GM08714 (cell line): Measurements from ENCODE around the gene RAB40B.
"Not testable (repeated sequence)": the region's sequence is repeated elsewhere in the genome, so short reads cannot be mapped to it uniquely, and the experiment has no call there.

Experiments
- H3K4me3 ChIP-seq: fragments of 200-500 bp; sonication (Bioruptor generic); 2 replicates; pipeline ENCODE4 v1.5.1; 2014; ENCODE audit warnings: mild to moderate bottlenecking, low read length, inconsistent platforms
- ZNF274 ChIP-seq: IDR thresholded peaks from 2 replicates; pipeline ENCODE4 v1.6.1; 2012; ENCODE audit warnings: mild to moderate bottlenecking, low read depth, low read length

RAB40B gene

DNA sequence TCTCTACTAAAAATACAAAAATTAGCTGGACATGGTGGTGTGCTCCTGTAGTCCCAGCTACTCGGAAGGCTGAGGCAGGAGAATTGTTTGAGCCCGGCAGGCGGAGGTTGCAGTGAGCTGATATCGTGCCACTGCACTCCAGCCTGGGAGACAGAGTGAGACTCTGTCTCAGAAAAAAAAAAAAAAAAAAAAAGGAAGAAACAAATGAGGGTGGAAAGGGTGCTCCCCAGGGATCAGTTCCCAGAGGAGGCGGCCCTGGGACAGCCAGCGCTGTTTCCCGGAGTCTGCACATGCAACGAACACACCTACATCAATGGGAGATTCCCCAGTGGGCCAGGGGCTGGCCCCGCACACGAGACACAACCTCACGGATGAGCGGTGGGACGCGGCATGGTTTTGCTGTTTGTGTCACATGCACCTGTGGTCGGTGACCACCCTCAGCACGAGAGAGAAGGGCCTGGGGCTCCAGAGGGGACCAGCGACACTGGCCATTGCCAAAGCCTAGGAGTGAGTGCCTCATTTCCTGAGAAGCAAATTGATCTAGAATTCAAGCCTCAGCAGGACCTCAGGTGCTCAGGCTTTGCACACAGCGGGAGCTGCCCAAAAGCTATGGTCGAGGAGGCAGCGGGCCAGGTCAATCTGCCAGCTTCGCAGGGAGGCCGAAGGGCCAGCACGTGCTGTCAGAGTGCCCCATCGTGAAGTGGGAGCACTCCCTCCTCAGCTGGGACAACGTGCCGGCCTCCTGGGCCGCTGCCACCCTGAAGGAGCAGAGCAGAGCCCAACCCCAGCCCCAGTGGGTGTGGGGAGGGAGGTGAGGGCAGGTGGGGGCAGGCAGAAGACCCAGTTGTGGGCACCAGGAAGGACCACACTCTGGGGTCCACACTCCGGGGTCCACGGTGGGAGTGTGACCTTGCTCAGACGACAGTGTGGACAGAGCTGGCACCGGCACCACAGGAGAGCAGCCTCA is 36.5 kb downstream of the RAB40B start:
- no peak for TF ChIP-seq ZNF274

DNA sequence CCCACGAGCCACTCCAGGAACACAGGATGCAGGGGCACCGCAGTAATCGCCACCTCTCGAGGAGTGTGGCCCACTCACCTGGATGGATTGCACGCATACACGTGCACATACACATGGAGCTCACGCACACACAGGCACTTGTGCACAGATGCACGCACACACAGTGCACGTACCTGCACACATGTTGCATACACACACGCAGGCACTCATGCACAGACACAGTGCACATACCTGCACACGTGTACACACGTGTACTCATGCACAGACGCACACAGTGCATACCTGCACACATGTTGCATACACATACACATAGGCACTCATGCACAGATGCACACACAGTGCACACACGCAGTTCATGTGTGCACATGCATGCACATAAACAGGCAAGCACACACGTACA is 38.6 kb downstream of the RAB40B start:
- no peak overlapping the region for H3K4me3 ChIP-seq
- no peak for TF ChIP-seq ZNF274

More for the DNA sequence above, 36.5 kb downstream of the RAB40B start:
- no peak overlapping the region for H3K4me3 ChIP-seq

DNA sequence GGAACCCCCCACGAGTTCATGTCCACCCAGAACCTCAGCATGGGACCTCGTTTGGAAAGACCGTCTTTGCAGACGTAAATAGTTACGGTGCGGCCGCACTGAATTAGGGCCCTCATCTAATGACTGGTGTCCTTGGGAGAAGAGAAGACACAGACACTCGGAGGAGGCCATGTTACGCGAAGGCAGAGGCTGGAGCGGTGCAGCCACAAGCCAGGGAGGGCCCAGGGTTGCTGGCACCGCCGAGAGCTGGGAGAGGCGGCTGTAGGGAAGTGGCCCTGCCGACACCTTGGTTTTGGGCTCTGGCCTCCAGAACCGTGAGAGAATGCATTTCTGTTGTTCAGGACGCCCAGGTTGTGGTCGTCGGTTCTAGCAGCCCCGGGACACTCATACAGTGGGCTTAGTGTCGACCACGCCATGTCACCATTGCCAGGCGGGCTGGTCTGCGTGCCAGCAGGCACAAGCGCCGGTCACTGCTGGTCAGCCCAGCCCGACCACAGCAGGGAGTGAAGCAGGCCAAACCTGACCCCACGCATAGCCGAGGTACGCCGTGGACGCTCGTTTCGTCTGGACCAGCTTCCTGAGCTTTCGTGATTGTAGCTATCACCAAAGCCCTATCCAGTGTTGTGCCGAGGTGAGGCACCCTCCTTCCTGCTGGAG is 39.6 kb downstream of the RAB40B start:
- no peak overlapping the region for H3K4me3 ChIP-seq
- TF ChIP-seq ZNF274, result no peak

DNA sequence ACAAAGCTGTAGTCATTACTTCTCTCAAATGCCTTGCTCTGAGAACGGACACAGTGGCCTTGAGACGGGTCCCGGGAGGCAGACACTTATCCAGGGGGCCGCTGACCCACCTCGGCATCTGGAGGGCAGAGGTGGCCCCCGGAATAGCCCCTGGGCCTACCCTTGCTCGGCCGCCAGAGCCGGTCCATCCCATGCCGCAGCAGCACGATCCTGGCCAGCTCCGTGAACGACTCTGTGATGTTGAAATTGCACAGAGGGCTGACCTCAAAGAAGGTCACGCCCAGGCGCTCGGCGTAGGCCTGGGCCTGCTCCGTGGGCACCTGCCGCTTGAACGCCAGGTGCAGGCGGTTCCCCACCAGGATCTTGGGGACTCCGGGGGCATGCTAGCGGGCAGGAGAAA is 40.2 kb downstream of the RAB40B start:
- no peak for TF ChIP-seq ZNF274
- no peak overlapping the region for H3K4me3 ChIP-seq

DNA sequence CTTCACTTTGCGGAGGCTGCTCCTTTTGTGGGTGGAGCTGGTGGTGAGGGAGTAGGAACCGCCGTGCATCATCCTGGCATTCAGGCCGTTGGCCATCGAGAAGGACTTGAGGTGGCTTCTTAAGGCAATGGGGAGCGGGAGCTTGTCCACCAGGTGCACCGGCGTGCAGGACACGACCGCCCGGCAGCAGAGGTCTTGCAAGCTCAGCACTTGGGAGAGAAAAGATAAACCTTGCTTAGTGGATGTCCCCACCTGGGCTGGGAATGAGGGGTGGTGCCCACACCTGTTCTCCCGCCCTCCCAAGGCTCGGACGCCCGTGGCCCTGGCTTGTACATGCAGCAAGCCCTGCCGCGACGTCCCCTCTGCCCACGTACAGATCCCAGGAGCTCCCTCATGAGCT is 40.6 kb downstream of the RAB40B start:
- TF ChIP-seq ZNF274, result no peak
- no peak overlapping the region for H3K4me3 ChIP-seq

DNA sequence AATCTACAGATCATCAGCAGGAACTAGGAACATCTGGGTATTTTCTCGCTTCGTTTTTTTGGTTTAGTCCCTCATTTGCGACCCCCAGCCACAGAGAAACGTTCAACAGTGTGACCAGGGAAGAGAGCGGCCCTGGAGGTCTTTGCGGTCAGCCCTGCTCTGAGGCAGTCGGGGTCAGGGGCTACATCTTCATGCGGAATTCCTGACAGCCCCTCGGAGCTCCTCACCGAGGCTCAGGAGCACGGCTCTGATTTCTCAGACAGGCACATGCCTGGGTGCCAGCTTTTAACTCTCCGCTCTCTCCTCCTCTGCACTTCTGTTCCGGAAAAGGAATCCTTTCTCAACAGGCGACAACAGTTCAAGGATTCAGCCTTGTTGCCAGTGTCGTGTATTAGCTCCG is 42.2 kb downstream of the RAB40B start:
- no peak overlapping the region for H3K4me3 ChIP-seq
- TF ChIP-seq ZNF274, result no peak

DNA sequence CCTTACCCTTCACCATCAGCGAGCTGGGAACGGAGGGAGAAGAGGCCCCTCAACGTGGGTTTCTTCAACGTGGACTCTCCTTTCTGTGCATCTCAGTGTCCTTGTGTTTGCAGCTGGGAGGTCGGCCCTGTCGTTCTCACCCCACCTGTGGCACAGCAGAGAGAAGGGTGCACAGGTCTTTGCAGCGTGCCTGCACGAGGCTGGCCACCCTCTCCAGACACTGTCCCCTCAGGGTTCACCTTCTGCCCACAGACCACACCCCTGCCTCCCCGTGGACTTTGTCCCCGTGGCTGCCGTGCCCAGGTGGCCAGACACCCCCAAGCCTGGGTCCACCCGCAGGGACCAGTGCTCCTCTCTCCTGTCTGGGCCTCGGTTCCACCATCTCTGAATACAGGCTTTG is 43.0 kb downstream of the RAB40B start:
- no peak for TF ChIP-seq ZNF274
- no peak overlapping the region for H3K4me3 ChIP-seq

DNA sequence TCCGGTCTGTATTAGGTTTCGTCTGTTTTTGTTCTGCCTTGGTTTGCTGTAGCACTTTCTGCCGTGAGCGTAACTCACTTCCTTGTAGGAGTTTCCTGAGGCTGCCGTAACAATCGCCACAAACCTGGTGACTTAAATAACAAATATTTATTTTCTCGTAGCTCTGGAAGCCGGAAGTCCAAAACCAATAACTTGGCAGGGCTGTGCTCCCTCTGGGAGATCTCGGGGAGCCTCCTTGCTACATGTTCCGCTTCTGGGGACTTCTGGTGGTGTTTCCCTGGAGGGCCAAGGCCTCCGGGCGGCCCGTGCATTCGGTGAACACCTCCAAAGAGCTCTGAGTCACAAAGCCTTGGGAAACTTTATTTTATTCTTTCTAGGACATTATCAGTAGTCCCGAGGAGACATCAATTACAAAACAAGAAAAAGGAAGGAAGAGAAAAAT is 43.4 kb downstream of the RAB40B start:
- TF ChIP-seq ZNF274, result no peak
- H3K4me3 ChIP-seq, result no peak overlapping the region

DNA sequence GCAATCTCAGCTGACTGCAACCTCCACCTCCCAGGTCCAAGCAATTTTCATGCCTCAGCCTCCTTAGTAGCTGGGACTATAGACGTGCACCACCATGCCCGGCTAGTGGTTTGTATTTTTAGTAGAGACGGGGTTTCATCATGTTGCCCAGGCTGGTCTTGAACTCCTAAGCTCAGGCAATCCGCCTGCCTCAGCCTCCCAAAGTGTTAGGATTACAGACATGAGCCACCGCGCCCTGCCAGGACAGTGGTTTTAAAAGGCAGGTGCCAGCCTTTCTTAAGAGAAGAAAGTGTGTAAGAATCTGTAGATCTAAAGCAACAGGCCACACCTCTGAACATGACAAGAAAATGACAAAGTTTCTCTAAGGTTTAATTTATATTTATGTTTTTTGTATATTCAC is 43.9 kb downstream of the RAB40B start:
- H3K4me3 ChIP-seq, result not testable (repeated sequence)

DNA sequence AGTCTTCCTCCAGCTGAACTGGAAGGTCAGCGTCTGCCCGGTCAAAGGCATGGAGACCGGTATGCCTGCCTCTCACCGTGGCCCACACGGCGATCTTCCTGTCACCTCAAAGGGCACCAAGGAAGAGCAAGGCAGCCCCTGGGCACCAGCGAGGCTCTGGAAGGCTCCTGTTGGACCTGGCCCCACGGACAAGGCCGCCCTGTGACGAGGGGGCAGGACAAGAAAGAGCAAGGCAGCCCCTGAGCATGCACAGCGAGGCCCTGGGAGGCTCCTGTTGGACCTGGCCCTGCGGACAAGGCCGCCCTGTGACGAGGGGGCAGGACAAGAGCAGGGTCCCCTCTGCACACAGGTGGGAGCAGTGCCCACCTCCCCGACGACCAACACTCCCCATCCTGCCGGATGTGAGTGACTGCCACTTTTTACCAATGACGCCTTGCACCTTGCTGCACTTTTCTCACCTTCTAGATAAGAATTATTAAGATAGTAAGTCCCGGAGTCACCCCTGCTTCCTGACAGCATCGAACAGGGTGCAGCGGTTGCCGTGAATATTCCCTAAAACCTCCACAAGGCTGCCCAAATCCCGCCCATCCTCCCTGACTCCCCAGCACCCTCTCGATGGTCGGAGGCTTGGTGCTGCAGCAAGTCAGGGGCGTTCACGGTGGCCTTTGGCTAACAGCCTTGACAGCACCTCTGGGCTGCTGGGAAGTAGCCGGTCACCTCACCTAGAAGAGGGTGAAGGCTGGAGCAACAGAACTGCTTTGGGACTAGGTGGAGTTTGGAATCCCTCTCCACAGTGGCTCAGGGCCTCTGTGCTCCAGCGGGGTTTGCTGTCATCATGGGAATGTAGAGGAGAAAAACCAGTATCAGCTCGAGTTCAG is 44.6 kb downstream of the RAB40B start:
- H3K4me3 ChIP-seq, result no peak overlapping the region
- TF ChIP-seq ZNF274, result no peak

DNA sequence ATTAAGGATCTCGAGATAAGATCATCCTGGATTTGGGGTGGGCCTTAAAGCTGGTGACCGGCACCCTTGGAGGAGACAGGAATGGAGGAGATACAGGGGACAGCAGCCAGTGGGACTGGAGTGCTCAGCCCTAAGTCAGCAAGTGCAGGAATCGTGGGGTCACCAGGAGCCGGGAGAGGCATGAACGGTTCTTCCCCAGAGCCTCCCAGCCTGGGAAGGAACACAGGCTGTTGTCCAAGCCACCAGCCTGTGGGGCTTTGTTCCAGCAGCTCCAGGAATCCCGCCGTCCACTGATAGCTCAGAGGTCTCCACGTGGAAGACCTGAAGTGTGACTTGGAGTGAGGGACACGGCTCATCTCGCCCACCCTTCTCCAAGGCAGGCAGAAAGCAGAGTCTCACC is 47.8 kb downstream of the RAB40B start:
- no peak for TF ChIP-seq ZNF274
- no peak overlapping the region for H3K4me3 ChIP-seq

DNA sequence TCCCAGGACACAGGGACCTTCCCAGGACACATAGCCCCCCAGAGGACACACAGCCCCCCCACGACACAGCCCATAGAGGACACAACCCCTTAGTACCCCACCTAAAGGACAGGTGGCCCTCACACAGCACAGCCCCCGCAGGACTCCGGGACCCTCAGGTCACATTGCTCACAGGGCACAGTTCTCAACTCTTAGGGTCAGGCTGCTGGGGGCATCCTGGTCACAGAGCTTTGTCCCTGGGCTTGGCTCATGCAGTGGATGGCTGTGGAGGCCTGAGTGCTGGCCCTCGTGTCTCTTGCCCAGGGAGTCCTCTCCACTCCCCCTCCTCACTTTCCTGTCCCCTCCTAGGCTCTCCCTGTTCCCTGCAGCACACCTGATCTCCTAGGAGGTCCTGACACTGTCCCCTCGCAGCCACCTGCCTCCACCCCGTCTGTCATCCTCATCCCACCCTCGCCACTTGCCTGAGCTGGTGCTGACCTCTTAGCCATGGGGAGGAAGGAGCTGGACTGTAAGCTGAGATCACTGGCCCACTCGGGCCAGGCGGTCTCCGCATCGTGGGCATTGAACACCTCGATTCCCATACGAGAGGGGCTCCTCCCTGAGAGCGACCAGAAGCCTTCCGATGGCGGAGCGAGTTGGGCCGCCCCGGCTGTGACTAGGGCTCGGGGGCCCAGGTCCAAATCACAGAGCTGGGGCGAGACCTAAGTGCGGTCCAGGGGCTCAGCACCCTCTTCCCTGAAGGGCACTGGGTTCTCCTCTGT is 48.8 kb downstream of the RAB40B start:
- no peak overlapping the region for H3K4me3 ChIP-seq
- no peak for TF ChIP-seq ZNF274

DNA sequence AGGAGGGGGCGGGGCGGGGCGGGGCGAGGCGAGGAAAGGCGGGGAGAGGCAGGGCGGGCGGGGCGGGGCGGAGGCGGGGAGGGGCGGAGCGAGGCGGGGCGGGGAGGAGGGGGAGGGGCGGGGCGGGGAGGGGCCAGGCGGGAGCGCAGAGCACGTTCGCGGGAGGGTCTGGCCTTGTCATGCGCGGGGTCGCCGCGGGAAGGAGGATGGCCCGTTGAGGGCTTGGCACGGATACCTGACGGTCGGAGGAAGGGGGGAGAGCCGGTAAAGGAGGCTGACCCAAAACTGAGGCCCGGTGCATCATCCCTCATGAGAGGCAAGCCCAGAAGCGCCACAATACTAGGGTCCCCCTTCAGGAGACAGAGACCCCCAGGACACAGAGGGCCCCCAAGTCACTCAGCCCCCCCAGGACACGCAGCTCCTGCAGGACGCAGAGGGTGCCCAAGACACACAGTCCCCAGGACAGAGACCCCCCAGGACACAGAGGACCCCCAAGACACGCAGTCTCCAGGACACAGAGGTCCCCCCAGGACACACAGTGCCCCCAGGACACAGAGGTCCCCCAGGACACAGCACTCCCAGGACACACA is 49.7 kb downstream of the RAB40B start:
- no peak for TF ChIP-seq ZNF274
- H3K4me3 ChIP-seq, result peak overlapping the region; percentile 37; the same call in 1 of the 2 replicates
